ENCODE results near the gene KIAA0586. TPM values are rescaled to one million over a fixed set of nuclear protein-coding genes. Genes with fewer than 3 reads are reported as not detected.

KIAA0586 gene
- polyA plus RNA-seq, 1 of the 3 experiments (the other 2 are of a cell fraction), result 7.5 TPM

GRCh38 chr14:58397156-58397555 lies 30.4 kb upstream of the KIAA0586 start:
- no peak overlapping the region for H3K9ac ChIP-seq
- no peaks in the 10 kb centered on the region for H3K9me3 ChIP-seq
- TF ChIP-seq SIN3A (IDR thresholded peaks at IDR 0.05; ENCODE audit: borderline replicate concordance, low read depth, low read length) (no peak), POLR2AphosphoS5 (IDR thresholded peaks at IDR 0.05; ENCODE audit: low read depth, low read length) (no peak), GABPA (IDR thresholded peaks at IDR 0.05; ENCODE audit: low read depth) (no peak), EZH2phosphoT487 (IDR thresholded peaks at IDR 0.05; ENCODE audit: borderline replicate concordance, low read depth) (no peak), RXRA (IDR thresholded peaks at IDR 0.05; ENCODE audit: borderline replicate concordance, low read depth) (no peak)
- TF ChIP-seq, protein P1, sequence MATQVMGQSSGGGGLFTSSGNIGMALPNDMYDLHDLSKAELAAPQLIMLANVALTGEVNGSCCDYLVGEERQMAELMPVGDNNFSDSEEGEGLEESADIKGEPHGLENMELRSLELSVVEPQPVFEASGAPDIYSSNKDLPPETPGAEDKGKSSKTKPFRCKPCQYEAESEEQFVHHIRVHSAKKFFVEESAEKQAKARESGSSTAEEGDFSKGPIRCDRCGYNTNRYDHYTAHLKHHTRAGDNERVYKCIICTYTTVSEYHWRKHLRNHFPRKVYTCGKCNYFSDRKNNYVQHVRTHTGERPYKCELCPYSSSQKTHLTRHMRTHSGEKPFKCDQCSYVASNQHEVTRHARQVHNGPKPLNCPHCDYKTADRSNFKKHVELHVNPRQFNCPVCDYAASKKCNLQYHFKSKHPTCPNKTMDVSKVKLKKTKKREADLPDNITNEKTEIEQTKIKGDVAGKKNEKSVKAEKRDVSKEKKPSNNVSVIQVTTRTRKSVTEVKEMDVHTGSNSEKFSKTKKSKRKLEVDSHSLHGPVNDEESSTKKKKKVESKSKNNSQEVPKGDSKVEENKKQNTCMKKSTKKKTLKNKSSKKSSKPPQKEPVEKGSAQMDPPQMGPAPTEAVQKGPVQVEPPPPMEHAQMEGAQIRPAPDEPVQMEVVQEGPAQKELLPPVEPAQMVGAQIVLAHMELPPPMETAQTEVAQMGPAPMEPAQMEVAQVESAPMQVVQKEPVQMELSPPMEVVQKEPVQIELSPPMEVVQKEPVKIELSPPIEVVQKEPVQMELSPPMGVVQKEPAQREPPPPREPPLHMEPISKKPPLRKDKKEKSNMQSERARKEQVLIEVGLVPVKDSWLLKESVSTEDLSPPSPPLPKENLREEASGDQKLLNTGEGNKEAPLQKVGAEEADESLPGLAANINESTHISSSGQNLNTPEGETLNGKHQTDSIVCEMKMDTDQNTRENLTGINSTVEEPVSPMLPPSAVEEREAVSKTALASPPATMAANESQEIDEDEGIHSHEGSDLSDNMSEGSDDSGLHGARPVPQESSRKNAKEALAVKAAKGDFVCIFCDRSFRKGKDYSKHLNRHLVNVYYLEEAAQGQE (IDR thresholded peaks at IDR 0.05; ENCODE audit: low read depth, low read length), result no peak
- peaks cover 3% of the 10 kb centered on the region for H3F3A ChIP-seq (replicated peaks; ENCODE audit: insufficient read depth)
- no peaks in the 10 kb centered on the region for H3K79me2 ChIP-seq (ENCODE audit: insufficient read depth)
- WGBS (ENCODE audit: low lambda C conversion rate), result 98% methylated on average over 6 of the region's 6 CpGs
- H3K4me3 ChIP-seq (ENCODE audit: low read depth in 2 of 2, low read length in 1 of 2), result no peak overlapping the region
- no peaks in the 10 kb centered on the region for H4K20me1 ChIP-seq (ENCODE audit: insufficient read depth)
- no peak overlapping the region for H3K4me2 ChIP-seq
- ChIA-PET POLR2A (interaction anchor here (1.2 kb wide), 1 partner anchor 29 kb away, joined by 3 read pairs; no protein-coding TSS in a partner anchor), CTCF (interaction anchor here (0.9 to 2.9 kb wide), 5 partner anchors 15 to 108 kb away, joined by 3 to 19 read pairs (median 3); partner anchors contain the start of genes ARID4A, KIAA0586 and TIMM9)
- H3K9me2 ChIP-seq, result no peaks in the 10 kb centered on the region
- H3K27ac ChIP-seq (ENCODE audit: low read depth in 2 of 2, low read length in 1 of 2), result no peak overlapping the region
- no peaks in the 10 kb centered on the region for H3K36me3 ChIP-seq (replicated peaks in 1 of 2; ENCODE audit: control insufficient read depth in 1 of 2, insufficient read depth in 2 of 2, low read length in 1 of 2)
- DNase-seq, result no peak
- H2AFZ ChIP-seq (ENCODE audit: low read depth), result no peak overlapping the region
- H3K27me3 ChIP-seq (ENCODE audit: insufficient read depth), result no peaks in the 10 kb centered on the region
- H3K4me1 ChIP-seq (ENCODE audit: control insufficient read depth in 1 of 2, insufficient read depth in 2 of 2, low read depth in 1 of 2, low read length in 1 of 2), result peaks cover 0 to 6% of the 10 kb centered on the region in 2 experiments; a peak in 1 of 4 replicates

DNA sequence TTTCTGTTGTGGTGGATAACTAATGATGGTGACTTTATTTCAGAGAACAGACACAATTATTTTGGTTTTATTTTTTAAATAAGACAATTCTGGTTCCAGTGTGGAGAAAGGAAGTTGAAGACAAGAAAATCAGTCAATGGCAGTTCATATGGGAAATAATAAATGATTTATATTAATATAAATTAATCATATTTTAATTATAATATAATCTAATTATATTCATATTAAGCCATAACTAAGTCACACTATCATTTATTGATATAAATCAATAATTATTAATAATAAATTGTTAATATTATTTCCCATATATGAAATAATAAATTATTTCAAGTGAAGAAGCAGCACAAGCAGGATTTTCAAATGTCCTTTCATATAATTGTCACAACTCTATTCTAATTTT lies 29.0 kb upstream of the KIAA0586 start:
- ChIA-PET POLR2A (no interaction called here), CTCF (no interaction called here)
- H3K36me3 ChIP-seq (replicated peaks in 1 of 2; ENCODE audit: control insufficient read depth in 1 of 2, insufficient read depth in 2 of 2, low read length in 1 of 2), result no peaks in the 10 kb centered on the region
- no peak for DNase-seq
- H4K20me1 ChIP-seq (ENCODE audit: insufficient read depth), result no peaks in the 10 kb centered on the region
- H3K27ac ChIP-seq (ENCODE audit: low read depth in 2 of 2, low read length in 1 of 2), result no peak overlapping the region
- no peak overlapping the region for H2AFZ ChIP-seq (ENCODE audit: low read depth)
- peaks cover 0 to 6% of the 10 kb centered on the region in 2 experiments; a peak in 1 of 4 replicates for H3K4me1 ChIP-seq (ENCODE audit: control insufficient read depth in 1 of 2, insufficient read depth in 2 of 2, low read depth in 1 of 2, low read length in 1 of 2)
- no peaks in the 10 kb centered on the region for H3K9me3 ChIP-seq
- no peaks in the 10 kb centered on the region for H3K27me3 ChIP-seq (ENCODE audit: insufficient read depth)
- H3K9me2 ChIP-seq, result no peaks in the 10 kb centered on the region
- TF ChIP-seq TAF1 (IDR thresholded peaks at IDR 0.05; ENCODE audit: borderline replicate concordance, low read depth, low read length) (no peak), FOSL2 (IDR thresholded peaks at IDR 0.05; ENCODE audit: borderline replicate concordance, low read depth) (no peak), TCF12 (IDR thresholded peaks at IDR 0.05) (no peak), SMC3 (IDR thresholded peaks at IDR 0.05; ENCODE audit: low read depth, low read length) (no peak), NRF1 (IDR thresholded peaks at IDR 0.05; ENCODE audit: low read depth, low read length) (no peak), USF2 (IDR thresholded peaks at IDR 0.05; ENCODE audit: borderline replicate concordance, low read depth, low read length) (no peak), CHD2 (IDR thresholded peaks at IDR 0.05; ENCODE audit: low read length, partially characterized antibody) (no peak), RCOR1 (IDR thresholded peaks at IDR 0.05; ENCODE audit: low read length) (no peak)
- TF ChIP-seq, protein P2, sequence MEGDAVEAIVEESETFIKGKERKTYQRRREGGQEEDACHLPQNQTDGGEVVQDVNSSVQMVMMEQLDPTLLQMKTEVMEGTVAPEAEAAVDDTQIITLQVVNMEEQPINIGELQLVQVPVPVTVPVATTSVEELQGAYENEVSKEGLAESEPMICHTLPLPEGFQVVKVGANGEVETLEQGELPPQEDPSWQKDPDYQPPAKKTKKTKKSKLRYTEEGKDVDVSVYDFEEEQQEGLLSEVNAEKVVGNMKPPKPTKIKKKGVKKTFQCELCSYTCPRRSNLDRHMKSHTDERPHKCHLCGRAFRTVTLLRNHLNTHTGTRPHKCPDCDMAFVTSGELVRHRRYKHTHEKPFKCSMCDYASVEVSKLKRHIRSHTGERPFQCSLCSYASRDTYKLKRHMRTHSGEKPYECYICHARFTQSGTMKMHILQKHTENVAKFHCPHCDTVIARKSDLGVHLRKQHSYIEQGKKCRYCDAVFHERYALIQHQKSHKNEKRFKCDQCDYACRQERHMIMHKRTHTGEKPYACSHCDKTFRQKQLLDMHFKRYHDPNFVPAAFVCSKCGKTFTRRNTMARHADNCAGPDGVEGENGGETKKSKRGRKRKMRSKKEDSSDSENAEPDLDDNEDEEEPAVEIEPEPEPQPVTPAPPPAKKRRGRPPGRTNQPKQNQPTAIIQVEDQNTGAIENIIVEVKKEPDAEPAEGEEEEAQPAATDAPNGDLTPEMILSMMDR (IDR thresholded peaks at IDR 0.05), result no peak
- TF ChIP-seq, protein P3, sequence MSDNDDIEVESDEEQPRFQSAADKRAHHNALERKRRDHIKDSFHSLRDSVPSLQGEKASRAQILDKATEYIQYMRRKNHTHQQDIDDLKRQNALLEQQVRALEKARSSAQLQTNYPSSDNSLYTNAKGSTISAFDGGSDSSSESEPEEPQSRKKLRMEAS (IDR thresholded peaks at IDR 0.05; ENCODE audit: low read depth), result no peak
- no peaks in the 10 kb centered on the region for H3K79me2 ChIP-seq (ENCODE audit: insufficient read depth)
- H3K4me2 ChIP-seq, result no peak overlapping the region
- H3K4me3 ChIP-seq (ENCODE audit: low read depth in 2 of 2, low read length in 1 of 2), result no peak overlapping the region
- H3F3A ChIP-seq (replicated peaks; ENCODE audit: insufficient read depth), result peaks cover 3% of the 10 kb centered on the region
- no peak overlapping the region for H3K9ac ChIP-seq
